ENCODE measurements around the gene CDK16.

GRCh38 chrX:47226531-47227333 is 8.3 kb downstream of the CDK16 start:
- TF ChIP-seq CTCF (IDR thresholded peaks at IDR 0.05; ENCODE audit: extremely low read depth in 1 of 2, insufficient read depth in 1 of 2, low read depth in 1 of 2, low read length in 2 of 2) (no peak), POLR2AphosphoS5 (IDR thresholded peaks at IDR 0.05; ENCODE audit: insufficient read depth, low read depth, low read length) (no peak), POLR2A (IDR thresholded peaks at IDR 0.05; ENCODE audit: low read depth, low read length) (no peak)

Data from endothelial cell of umbilical vein (primary cell).